Mesodermal cell (in vitro differentiated cells): ENCODE results near the gene PTP4A2.
A peak's percentile ranks its signal among the peaks of the same experiment; 100 is the strongest.

Source experiments
- H3K27ac ChIP-seq: 2 replicates; pipeline ENCODE4 v1.7.0; 2013; ENCODE audit warnings: mild to moderate bottlenecking, low read depth, low read length, moderate library complexity; ENCODE audit not compliant: severe bottlenecking
- H3K36me3 ChIP-seq: 2 replicates; pipeline ENCODE4 v1.7.1; 2013; ENCODE audit warnings: mild to moderate bottlenecking, low read length, moderate library complexity; ENCODE audit not compliant: control insufficient read depth, insufficient read depth
- H3K4me1 ChIP-seq: one replicate; pipeline ENCODE4 v1.7.1; 2013; ENCODE audit warnings: mild to moderate bottlenecking, low read length; ENCODE audit not compliant: insufficient read depth, control insufficient read depth, poor library complexity, severe bottlenecking
- H3K4me3 ChIP-seq: 2 replicates; pipeline ENCODE4 v1.7.0; 2013; ENCODE audit warnings: low read length, control low read depth, mild to moderate bottlenecking; ENCODE audit not compliant: insufficient read depth, poor library complexity, severe bottlenecking; ENCODE audit errors: extremely low read depth
- H3K9me3 ChIP-seq: 2 replicates; pipeline ENCODE4 v1.7.1; 2013; ENCODE audit warnings: mild to moderate bottlenecking, low read length, moderate library complexity; ENCODE audit not compliant: control insufficient read depth
- whole genome bisulfite sequencing, 2 experiments: methylation state at CpG; one replicate each; pipeline ENCODE4 v1.1.5; 2013; ENCODE audit warnings: missing lambda C conversion rate in 2 of 2; ENCODE audit not compliant: insufficient coverage in 2 of 2; 5-methylcytosine and 5-hydroxymethylcytosine counted together

The PTP4A2 gene

GRCh38 chr1:31976401-31976800, 38.2 kb upstream of the PTP4A2 start:
- Histone ChIP-seq H3K27ac (no peak overlapping the region), H3K4me3 (no peak overlapping the region), H3K36me3 (no peaks in the 10 kb centered on the region), H3K4me1 (peaks cover 1% of the 10 kb centered on the region), H3K9me3 (no peaks in the 10 kb centered on the region)
- WGBS, 2 experiments, result 80 to 100% methylated on average over 1 of the region's 1 CpG

GRCh38 chr1:31970873-31971272, 32.7 kb upstream of the PTP4A2 start:
- WGBS, 2 experiments, result 100% methylated on average over 1 to 2 of the region's 3 CpGs

GRCh38 chr1:31961536-31961935, 23.4 kb upstream of the PTP4A2 start:
- H3K36me3 ChIP-seq, result no peaks in the 10 kb centered on the region
- H3K9me3 ChIP-seq, result no peaks in the 10 kb centered on the region
- 69 to 90% methylated on average over 3 to 5 of the region's 8 CpGs for WGBS, 2 experiments
- H3K27ac ChIP-seq, result no peak overlapping the region
- peaks cover 11% of the 10 kb centered on the region for H3K4me1 ChIP-seq
- H3K4me3 ChIP-seq, result no peak overlapping the region

More at GRCh38 chr1:31970873-31971272, 32.7 kb upstream of the PTP4A2 start:
- no peaks in the 10 kb centered on the region for H3K36me3 ChIP-seq
- no peaks in the 10 kb centered on the region for H3K4me1 ChIP-seq
- no peak overlapping the region for H3K27ac ChIP-seq
- H3K9me3 ChIP-seq, result no peaks in the 10 kb centered on the region
- H3K4me3 ChIP-seq, result no peak overlapping the region

GRCh38 chr1:31959521-31960340, 21.6 kb upstream of the PTP4A2 start:
- WGBS, 2 experiments, result 89% methylated on average over 4 to 6 of the region's 6 CpGs
- H3K4me1 ChIP-seq, result peaks cover 26% of the 10 kb centered on the region
- no peaks in the 10 kb centered on the region for H3K9me3 ChIP-seq
- H3K4me3 ChIP-seq, result no peak overlapping the region
- no peaks in the 10 kb centered on the region for H3K36me3 ChIP-seq
- H3K27ac ChIP-seq, result no peak overlapping the region

GRCh38 chr1:31957701-31958674, 19.8 kb upstream of the PTP4A2 start:
- peaks cover 37% of the 10 kb centered on the region for H3K4me1 ChIP-seq
- no peaks in the 10 kb centered on the region for H3K9me3 ChIP-seq
- no peak overlapping the region for H3K4me3 ChIP-seq
- H3K36me3 ChIP-seq, result no peaks in the 10 kb centered on the region
- peak overlapping the region; percentile 43 for H3K27ac ChIP-seq
- 83 to 86% methylated on average over 7 to 9 of the region's 9 CpGs for WGBS, 2 experiments

GRCh38 chr1:31955917-31956736, 18.0 kb upstream of the PTP4A2 start:
- Histone ChIP-seq H3K4me3 (no peak overlapping the region), H3K4me1 (peaks cover 44% of the 10 kb centered on the region), H3K36me3 (no peaks in the 10 kb centered on the region), H3K9me3 (no peaks in the 10 kb centered on the region), H3K27ac (peak overlapping the region; percentile 97)
- WGBS, 2 experiments, result 58 to 61% methylated on average over 9 to 10 of the region's 11 CpGs

GRCh38 chr1:31954607-31955283, 16.6 kb upstream of the PTP4A2 start:
- H3K4me3 ChIP-seq, result no peak overlapping the region
- no peaks in the 10 kb centered on the region for H3K9me3 ChIP-seq
- WGBS, 2 experiments, result 22 to 25% methylated on average over 4 of the region's 6 CpGs
- no peaks in the 10 kb centered on the region for H3K36me3 ChIP-seq
- H3K27ac ChIP-seq, result peak overlapping the region; percentile 97
- peaks cover 44% of the 10 kb centered on the region for H3K4me1 ChIP-seq

- H3K36me3 ChIP-seq, result no peaks in the 10 kb centered on the region
- H3K27ac ChIP-seq, result no peak overlapping the region
- H3K4me3 ChIP-seq, result no peak overlapping the region
- H3K4me1 ChIP-seq, result peaks cover 44% of the 10 kb centered on the region
- no peaks in the 10 kb centered on the region for H3K9me3 ChIP-seq
- 88 to 100% methylated on average over 1 to 2 of the region's 2 CpGs for WGBS, 2 experiments
These were observed 14.7 kb upstream of the PTP4A2 start for GRCh38 chr1:31952825-31953220.

GRCh38 chr1:31951276-31951675, 13.1 kb upstream of the PTP4A2 start:
- no peaks in the 10 kb centered on the region for H3K9me3 ChIP-seq
- 100% methylated on average over 2 of the region's 4 CpGs; no CpG with 5 or more reads in 1 of the 2 experiments for WGBS, 2 experiments
- H3K36me3 ChIP-seq, result no peaks in the 10 kb centered on the region
- no peak overlapping the region for H3K27ac ChIP-seq
- no peak overlapping the region for H3K4me3 ChIP-seq
- peaks cover 32% of the 10 kb centered on the region for H3K4me1 ChIP-seq

GRCh38 chr1:31949862-31950261, 11.7 kb upstream of the PTP4A2 start:
- H3K27ac ChIP-seq, result no peak overlapping the region
- no peaks in the 10 kb centered on the region for H3K9me3 ChIP-seq
- whole genome bisulfite sequencing, 2 experiments, result 80 to 100% methylated on average over 1 of the region's 1 CpG
- no peak overlapping the region for H3K4me3 ChIP-seq
- no peaks in the 10 kb centered on the region for H3K36me3 ChIP-seq
- peaks cover 24% of the 10 kb centered on the region for H3K4me1 ChIP-seq
